Nephron progenitor cell (in vitro differentiated cells): Measurements from ENCODE around the gene ATP10B.

Source experiments
- DNase-seq: peaks from one replicate; pipeline ENCODE4 v3.0.0; 2021
- H3K27ac Mint-ChIP-seq: 2 replicates; pipeline ENCODE4 v1.8.0; 2021; ENCODE audit warnings: mild to moderate bottlenecking, moderate library complexity, mixed read lengths
- H3K27me3 Mint-ChIP-seq: 2 replicates; pipeline ENCODE4 v1.8.0; 2021; ENCODE audit warnings: mild to moderate bottlenecking, low read depth, mixed read lengths; ENCODE audit not compliant: poor library complexity
- H3K36me3 Mint-ChIP-seq: 2 replicates; pipeline ENCODE4 v1.8.0; 2021; ENCODE audit warnings: low read depth, mixed read lengths
- H3K4me1 Mint-ChIP-seq: 2 replicates; pipeline ENCODE4 v1.8.0; 2021; ENCODE audit warnings: mixed read lengths
- H3K4me3 Mint-ChIP-seq: 2 replicates; pipeline ENCODE4 v1.8.0; 2021; ENCODE audit warnings: mild to moderate bottlenecking, moderate library complexity, mixed read lengths
- H3K9me3 Mint-ChIP-seq: 2 replicates; pipeline ENCODE4 v1.8.0; 2021; ENCODE audit warnings: mild to moderate bottlenecking, moderate library complexity, mixed read lengths
- CTCF ChIP-seq: fragments of 200-600 bp; sonication (generic); IDR thresholded peaks from 2 replicates; pipeline ENCODE4 v1.5.0; 2021; ENCODE audit warnings: antibody characterized with exemption

ATP10B gene

GRCh38 chr5:160802592-160802991 is 49.4 kb downstream of the ATP10B start:
- Mint-ChIP-seq H3K36me3 (no peaks in the 10 kb centered on the region), H3K9me3 (no peaks in the 10 kb centered on the region), H3K27me3 (peaks cover 5% of the 10 kb centered on the region), H3K4me3 (no peak overlapping the region), H3K4me1 (peaks cover 3% of the 10 kb centered on the region), H3K27ac (no peak overlapping the region)
- peak; percentile 7 for TF ChIP-seq CTCF
- DNase-seq, result no peak

GRCh38 chr5:160800375-160801275 is 51.4 kb downstream of the ATP10B start:
- no peak overlapping the region for H3K27ac Mint-ChIP-seq
- peaks cover 5% of the 10 kb centered on the region for H3K27me3 Mint-ChIP-seq
- no peaks in the 10 kb centered on the region for H3K9me3 Mint-ChIP-seq
- no peak for TF ChIP-seq CTCF
- no peak for DNase-seq
- H3K4me3 Mint-ChIP-seq, result no peak overlapping the region
- H3K36me3 Mint-ChIP-seq, result no peaks in the 10 kb centered on the region
- no peaks in the 10 kb centered on the region for H3K4me1 Mint-ChIP-seq

GRCh38 chr5:160799184-160799583 is 52.8 kb downstream of the ATP10B start:
- Mint-ChIP-seq H3K4me1 (no peaks in the 10 kb centered on the region), H3K4me3 (no peak overlapping the region), H3K36me3 (no peaks in the 10 kb centered on the region), H3K9me3 (no peaks in the 10 kb centered on the region), H3K27ac (no peak overlapping the region), H3K27me3 (peaks cover 5% of the 10 kb centered on the region)
- TF ChIP-seq CTCF, result no peak
- no peak for DNase-seq

GRCh38 chr5:160797020-160797419 is 55.0 kb downstream of the ATP10B start:
- no peak overlapping the region for H3K27ac Mint-ChIP-seq
- no peak for DNase-seq
- TF ChIP-seq CTCF, result no peak
- no peaks in the 10 kb centered on the region for H3K36me3 Mint-ChIP-seq
- no peaks in the 10 kb centered on the region for H3K9me3 Mint-ChIP-seq
- H3K27me3 Mint-ChIP-seq, result peaks cover 5% of the 10 kb centered on the region
- no peaks in the 10 kb centered on the region for H3K4me1 Mint-ChIP-seq
- no peak overlapping the region for H3K4me3 Mint-ChIP-seq

- Mint-ChIP-seq H3K27me3 (peaks cover 5% of the 10 kb centered on the region), H3K4me1 (no peaks in the 10 kb centered on the region), H3K27ac (no peak overlapping the region), H3K4me3 (no peak overlapping the region), H3K36me3 (no peaks in the 10 kb centered on the region), H3K9me3 (no peaks in the 10 kb centered on the region)
- no peak for DNase-seq
- TF ChIP-seq CTCF, result no peak
These were observed 58.5 kb downstream of the ATP10B start for GRCh38 chr5:160793530-160793899.
